HAP-1 (cell line): Measurements from ENCODE around the gene PLEKHG4B.
A peak's percentile ranks its signal among the peaks of the same experiment; 100 is the strongest.

Experiments used
- DNase-seq, 2 experiments: peaks; one replicate each; pipeline ENCODE4 v3.0.0-alpha.2; 2016 to 2020; ENCODE audit warnings: low spot score in 2 of 2
- H3K27me3 ChIP-seq: fragments of 250-450 bp; sonication (Bioruptor Pico); 2 replicates; pipeline ENCODE4 v1.5.1; 2020; ENCODE audit warnings: low read depth, mild to moderate bottlenecking, moderate library complexity
- H3K36me3 ChIP-seq: fragments of 250-450 bp; sonication (Bioruptor Pico); replicated peaks from 2 replicates; pipeline ENCODE4 v1.5.1; 2020; ENCODE audit warnings: mild to moderate bottlenecking
- H3K4me1 ChIP-seq: fragments of 250-450 bp; sonication (Bioruptor Pico); 2 replicates; pipeline ENCODE4 v1.5.1; 2020; ENCODE audit warnings: mild to moderate bottlenecking
- H3K4me3 ChIP-seq: fragments of 250-450 bp; sonication (Bioruptor Pico); 2 replicates; pipeline ENCODE4 v1.5.1; 2020; ENCODE audit warnings: mild to moderate bottlenecking, moderate library complexity
- H3K9me3 ChIP-seq: fragments of 250-450 bp; sonication (Bioruptor Pico); 2 replicates; pipeline ENCODE4 v1.5.1; 2020; ENCODE audit warnings: mild to moderate bottlenecking, moderate library complexity
- in situ Hi-C: fragments of 300-500 bp; cut with MboI; formaldehyde crosslinking; loops from 3 replicates; pipeline ENCODE4 v1.14.3; 2020; ENCODE audit warnings: low sequenced_read_pairs, inconsistent platforms, mixed read lengths

Gene PLEKHG4B

GRCh38 chr5:121432-121831, 29.5 kb downstream of the PLEKHG4B start:
- H3K27me3 ChIP-seq = no peaks in the 10 kb centered on the region
- peaks cover 19% of the 10 kb centered on the region for H3K9me3 ChIP-seq
- H3K36me3 ChIP-seq = peaks cover 20% of the 10 kb centered on the region
- no peak for DNase-seq
- H3K4me1 ChIP-seq = peaks cover 6% of the 10 kb centered on the region
- no peak overlapping the region for H3K4me3 ChIP-seq
- in situ Hi-C loops = no loop called here

- peak in 1 of 2 experiments; percentile 27 for DNase-seq
- peaks cover 16% of the 10 kb centered on the region for H3K9me3 ChIP-seq
- H3K4me1 ChIP-seq = peaks cover 40% of the 10 kb centered on the region
- H3K27me3 ChIP-seq = no peaks in the 10 kb centered on the region
- no peak overlapping the region for H3K4me3 ChIP-seq
- in situ Hi-C loops = no loop called here
- H3K36me3 ChIP-seq = peaks cover 2% of the 10 kb centered on the region; the same call in 1 of the 2 replicates
Observed at GRCh38 chr5:125815-126214, 33.8 kb downstream of the PLEKHG4B start.

- no peaks in the 10 kb centered on the region for H3K27me3 ChIP-seq
- H3K4me1 ChIP-seq = peaks cover 50% of the 10 kb centered on the region
- peaks cover 2% of the 10 kb centered on the region; the same call in 1 of the 2 replicates for H3K36me3 ChIP-seq
- in situ Hi-C loops = no loop called here
- H3K4me3 ChIP-seq = no peak overlapping the region
- H3K9me3 ChIP-seq = peaks cover 15% of the 10 kb centered on the region
- no peak for DNase-seq
Observed at GRCh38 chr5:126806-127205, 34.8 kb downstream of the PLEKHG4B start.

GRCh38 chr5:127886-128285, 35.9 kb downstream of the PLEKHG4B start:
- in situ Hi-C loops = no loop called here
- Histone ChIP-seq H3K36me3 (0 out of 2 replicates have a peak, but pooled peaks cover 2% of the 10 kb centered on the region), H3K9me3 (peaks cover 14% of the 10 kb centered on the region), H3K4me1 (peaks cover 55% of the 10 kb centered on the region), H3K4me3 (no peak overlapping the region), H3K27me3 (no peaks in the 10 kb centered on the region)
- peak; percentile 33 to 72 for DNase-seq

- Histone ChIP-seq H3K9me3 (peaks cover 16% of the 10 kb centered on the region), H3K4me1 (peaks cover 55% of the 10 kb centered on the region), H3K36me3 (0 out of 2 replicates have a peak, but pooled peaks cover 2% of the 10 kb centered on the region), H3K4me3 (no peak overlapping the region), H3K27me3 (no peaks in the 10 kb centered on the region)
- DNase-seq = no peak
- in situ Hi-C loops = no loop called here
Observed at GRCh38 chr5:128446-128845, 36.5 kb downstream of the PLEKHG4B start.

GRCh38 chr5:129148-129547, 37.2 kb downstream of the PLEKHG4B start:
- in situ Hi-C loops = no loop called here
- 0 out of 2 replicates have a peak, but pooled peaks cover 2% of the 10 kb centered on the region for H3K36me3 ChIP-seq
- no peak overlapping the region for H3K4me3 ChIP-seq
- DNase-seq = no peak
- peaks cover 55% of the 10 kb centered on the region for H3K4me1 ChIP-seq
- no peaks in the 10 kb centered on the region for H3K27me3 ChIP-seq
- H3K9me3 ChIP-seq = peaks cover 16% of the 10 kb centered on the region

GRCh38 chr5:129820-130219, 37.9 kb downstream of the PLEKHG4B start:
- peaks cover 16% of the 10 kb centered on the region for H3K9me3 ChIP-seq
- in situ Hi-C loops = no loop called here
- H3K4me3 ChIP-seq = no peak overlapping the region
- 0 out of 2 replicates have a peak, but pooled peaks cover 2% of the 10 kb centered on the region for H3K36me3 ChIP-seq
- peak in 1 of 2 experiments; percentile 67 for DNase-seq
- H3K27me3 ChIP-seq = no peaks in the 10 kb centered on the region
- H3K4me1 ChIP-seq = peaks cover 55% of the 10 kb centered on the region

GRCh38 chr5:130601-131131, 38.7 kb downstream of the PLEKHG4B start:
- H3K36me3 ChIP-seq = 0 out of 2 replicates have a peak, but pooled peaks cover 2% of the 10 kb centered on the region
- H3K4me3 ChIP-seq = no peak overlapping the region
- in situ Hi-C loops = no loop called here
- no peaks in the 10 kb centered on the region for H3K27me3 ChIP-seq
- H3K9me3 ChIP-seq = peaks cover 15% of the 10 kb centered on the region
- peaks cover 52% of the 10 kb centered on the region for H3K4me1 ChIP-seq
- DNase-seq = peak in 1 of 2 experiments; percentile 77

- H3K9me3 ChIP-seq = peaks cover 5% of the 10 kb centered on the region; the same call in 1 of the 2 replicates
- no peak overlapping the region for H3K4me3 ChIP-seq
- DNase-seq = no peak
- H3K4me1 ChIP-seq = peaks cover 3% of the 10 kb centered on the region
- peaks cover 2% of the 10 kb centered on the region for H3K36me3 ChIP-seq
- no peaks in the 10 kb centered on the region for H3K27me3 ChIP-seq
- in situ Hi-C loops = no loop called here
Observed at GRCh38 chr5:136901-137300, 44.9 kb downstream of the PLEKHG4B start.

GRCh38 chr5:137741-138140, 45.8 kb downstream of the PLEKHG4B start:
- Histone ChIP-seq H3K9me3 (peaks cover 3% of the 10 kb centered on the region; the same call in 1 of the 2 replicates), H3K27me3 (no peaks in the 10 kb centered on the region), H3K36me3 (peaks cover 10% of the 10 kb centered on the region), H3K4me1 (no peaks in the 10 kb centered on the region), H3K4me3 (no peak overlapping the region)
- no peak for DNase-seq
- in situ Hi-C loops = no loop called here

GRCh38 chr5:138936-139335, 47.0 kb downstream of the PLEKHG4B start:
- no peaks in the 10 kb centered on the region for H3K4me1 ChIP-seq
- in situ Hi-C loops = no loop called here
- H3K9me3 ChIP-seq = no peaks in the 10 kb centered on the region
- H3K27me3 ChIP-seq = no peaks in the 10 kb centered on the region
- H3K36me3 ChIP-seq = peaks cover 22% of the 10 kb centered on the region
- no peak for DNase-seq
- H3K4me3 ChIP-seq = no peak overlapping the region

GRCh38 chr5:139579-140442, 47.8 kb downstream of the PLEKHG4B start:
- DNase-seq = no peak
- H3K9me3 ChIP-seq = no peaks in the 10 kb centered on the region
- H3K36me3 ChIP-seq = peaks cover 30% of the 10 kb centered on the region
- H3K27me3 ChIP-seq = no peaks in the 10 kb centered on the region
- in situ Hi-C loops = no loop called here
- no peaks in the 10 kb centered on the region for H3K4me1 ChIP-seq
- no peak overlapping the region for H3K4me3 ChIP-seq

- in situ Hi-C loops = no loop called here
- Histone ChIP-seq H3K4me3 (no peak overlapping the region), H3K27me3 (no peaks in the 10 kb centered on the region), H3K4me1 (no peaks in the 10 kb centered on the region), H3K36me3 (peaks cover 30% of the 10 kb centered on the region), H3K9me3 (no peaks in the 10 kb centered on the region; the same call in 1 of the 2 replicates)
- DNase-seq = no peak
Observed at GRCh38 chr5:140443-140829, 48.5 kb downstream of the PLEKHG4B start.

GRCh38 chr5:141211-141610, 49.2 kb downstream of the PLEKHG4B start:
- Histone ChIP-seq H3K9me3 (no peaks in the 10 kb centered on the region; the same call in 1 of the 2 replicates), H3K4me3 (no peak overlapping the region), H3K4me1 (no peaks in the 10 kb centered on the region), H3K36me3 (peaks cover 30% of the 10 kb centered on the region), H3K27me3 (no peaks in the 10 kb centered on the region)
- in situ Hi-C loops = no loop called here
- no peak for DNase-seq
